UCSD-AML1 (cell line): ENCODE data around the gene TBX4.
"Not testable (repeated sequence)": the region's sequence is repeated elsewhere in the genome, so short reads cannot be mapped to it uniquely, and the experiment has no call there.

Source experiments
- DNase-seq: peaks from one replicate; lab custom pipeline; 2025; ENCODE audit not compliant: unreplicated experiment; lab: John Stamatoyannopoulos, UW

TBX4 gene

GRCh38 chr17:61496174-61496956, 44.1 kb downstream of the TBX4 start:
- no peak for DNase-seq

GRCh38 chr17:61496957-61497653, 44.9 kb downstream of the TBX4 start:
- no peak for DNase-seq

GRCh38 chr17:61498042-61498994, 46.1 kb downstream of the TBX4 start:
- no peak for DNase-seq

GRCh38 chr17:61499632-61500031, 47.4 kb downstream of the TBX4 start:
- DNase-seq, result no peak

GRCh38 chr17:61500287-61500686, 48.1 kb downstream of the TBX4 start:
- DNase-seq, result no peak

- no peak for DNase-seq
Observed at GRCh38 chr17:61502292-61502691, 50.1 kb downstream of the TBX4 start.

GRCh38 chr17:61503961-61504360, 51.7 kb downstream of the TBX4 start:
- no peak for DNase-seq

- DNase-seq, result no peak
Observed at GRCh38 chr17:61504697-61505096, 52.5 kb downstream of the TBX4 start.

- DNase-seq, result no peak
Observed at GRCh38 chr17:61505846-61506627, 53.8 kb downstream of the TBX4 start.

GRCh38 chr17:61507383-61508066, 55.3 kb downstream of the TBX4 start:
- DNase-seq, result no peak

GRCh38 chr17:61508912-61509311, 56.7 kb downstream of the TBX4 start:
- no peak for DNase-seq

- not testable (repeated sequence) for DNase-seq
Observed at GRCh38 chr17:61509454-61509853, 57.2 kb downstream of the TBX4 start.

- no peak for DNase-seq
Observed at GRCh38 chr17:61510237-61510636, 58.0 kb downstream of the TBX4 start.

- DNase-seq, result no peak
Observed at GRCh38 chr17:61510991-61511390, 58.8 kb downstream of the TBX4 start.

GRCh38 chr17:61511480-61512182, 59.4 kb downstream of the TBX4 start:
- no peak for DNase-seq

- DNase-seq, result no peak
Observed at GRCh38 chr17:61514491-61514890, 62.3 kb downstream of the TBX4 start.

GRCh38 chr17:61517265-61517664, 65.0 kb downstream of the TBX4 start:
- DNase-seq, result no peak

GRCh38 chr17:61517843-61518606, 65.8 kb downstream of the TBX4 start:
- no peak for DNase-seq

- DNase-seq, result no peak
Observed at GRCh38 chr17:61519139-61519538, 66.9 kb downstream of the TBX4 start.
